A549 (cell line): ENCODE data around the gene ARL13B. TPM values are rescaled to one million over a fixed set of nuclear protein-coding genes. Genes with fewer than 3 reads are reported as not detected.

ENCODE experiments used
- ATAC-seq, 2 experiments: fragments of 200-7000 bp in 1 of 2; fragments of >200 bp in 1 of 2; cut with Nextera tagmentation in 1 of 2; cut with Tn5 transposase in 1 of 2; 3 replicates each; pipeline versions ENCODE4 v1.8.0 to v1.9.1; 2018 to 2020; ENCODE audit warnings: mild to moderate bottlenecking in 1 of 2, moderate library complexity in 1 of 2
- CTCF ChIA-PET: fragments of 300-600 bp; sonication (Branson Sonifier 250); formaldehyde crosslinking; extraction: SDS; loops from one replicate; lab custom pipeline; 2021; ENCODE audit warnings: antibody characterized with exemption, inconsistent platforms; lab: Yijun Ruan, JAX
- POLR2A ChIA-PET: fragments of 350-600 bp; formaldehyde crosslinking; extraction: SDS; loops from one replicate; lab custom pipeline; 2021; ENCODE audit warnings: antibody characterized with exemption, inconsistent platforms; lab: Yijun Ruan, JAX
- DNase-seq, 2 experiments: peaks; one replicate each; pipeline versions ENCODE4 v3.0.0 to v3.0.0-alpha.2; 2011 to 2016; ENCODE audit warnings: low read depth in 1 of 2, low spot score in 1 of 2
- FAIRE-seq: peaks from 2 replicates; lab custom pipeline; 2011; peaks lifted over from hg19 to GRCh38; lab: Jason Lieb, UNC
- H3K27ac ChIP-seq, 2 experiments: fragments of >200 bp; sonication (Bioruptor Twin); formaldehyde crosslinking; 3 replicates each; pipeline ENCODE4 v1.5.1; 2016 to 2017
- H3K4me1 ChIP-seq: fragments of >200 bp; sonication (Bioruptor Twin); formaldehyde crosslinking; 3 replicates; pipeline ENCODE4 v1.6.1; 2016
- H3K4me2 ChIP-seq: fragments of >200 bp; sonication (Bioruptor Twin); formaldehyde crosslinking; 3 replicates; pipeline ENCODE4 v1.6.1; 2016
- H3K4me3 ChIP-seq: fragments of >200 bp; sonication (Bioruptor Twin); formaldehyde crosslinking; 3 replicates; pipeline ENCODE4 v1.5.1; 2016
- H3K9me3 ChIP-seq: fragments of >200 bp; sonication (Bioruptor Twin); formaldehyde crosslinking; 3 replicates; pipeline ENCODE4 v1.6.1; 2016
- BCL3 ChIP-seq: fragments of >200 bp; sonication (Bioruptor Twin); formaldehyde crosslinking; IDR thresholded peaks from 3 replicates; pipeline ENCODE4 v1.6.1; 2016
- CBX2 ChIP-seq: fragments of 200-600 bp; sonication (generic); IDR thresholded peaks from 2 replicates; pipeline ENCODE4 v1.6.1; 2016; ENCODE audit warnings: low read depth, mild to moderate bottlenecking, borderline replicate concordance
- CBX8 ChIP-seq: fragments of 200-600 bp; sonication (generic); IDR thresholded peaks from 2 replicates; pipeline ENCODE4 v1.6.1; 2016
- CHD4 ChIP-seq: fragments of 200-600 bp; sonication (generic); IDR thresholded peaks from 2 replicates; pipeline ENCODE4 v1.6.1; 2016; ENCODE audit warnings: antibody characterized with exemption, mild to moderate bottlenecking, borderline replicate concordance
- E2F6 ChIP-seq: IDR thresholded peaks from 2 replicates; pipeline ENCODE4 v1.6.1; 2012; ENCODE audit warnings: low read depth, borderline replicate concordance
- EP300 ChIP-seq, 2 experiments: fragments of >200 bp; sonication (Bioruptor Twin); formaldehyde crosslinking; IDR thresholded peaks; 2 replicates in 1 of 2; 3 replicates in 1 of 2; pipeline ENCODE4 v1.6.1; 2016 to 2017
- ESRRA ChIP-seq: fragments of 150-350 bp; IDR thresholded peaks from 2 replicates; pipeline ENCODE4 v1.6.1; 2014; ENCODE audit warnings: mild to moderate bottlenecking, low read length, borderline replicate concordance
- FOSB ChIP-seq: fragments of 250-450 bp; sonication (Bioruptor Pico); IDR thresholded peaks from 2 replicates; pipeline ENCODE4 v1.5.0; 2020; ENCODE audit warnings: mild to moderate bottlenecking, moderate library complexity
- GATA3 ChIP-seq: IDR thresholded peaks from 2 replicates; pipeline ENCODE4 v1.6.1; 2012; ENCODE audit warnings: borderline replicate concordance
- HDAC2 ChIP-seq: fragments of 200-600 bp; sonication (generic); IDR thresholded peaks from 2 replicates; pipeline ENCODE4 v1.6.1; 2016
- HEYL ChIP-seq: fragments of 250-450 bp; sonication (Bioruptor Pico); IDR thresholded peaks from 2 replicates; pipeline ENCODE4 v1.8.0; 2021; ENCODE audit warnings: mild to moderate bottlenecking, moderate library complexity
- HMGXB4 ChIP-seq: fragments of 250-450 bp; sonication (Bioruptor Pico); IDR thresholded peaks from 2 replicates; pipeline ENCODE4 v1.5.0; 2021; ENCODE audit warnings: mild to moderate bottlenecking, moderate library complexity, borderline replicate concordance
- HOXB5 ChIP-seq: fragments of 250-450 bp; sonication (Bioruptor Pico); IDR thresholded peaks from 2 replicates; pipeline ENCODE4 v1.5.0; 2020; ENCODE audit warnings: mild to moderate bottlenecking, moderate library complexity
- MAFK ChIP-seq: fragments of 450-650 bp; IDR thresholded peaks from 2 replicates; pipeline ENCODE4 v1.6.1; 2014; ENCODE audit not compliant: partially characterized antibody
- MYC ChIP-seq: IDR thresholded peaks from 2 replicates; pipeline ENCODE4 v1.6.1; 2012; ENCODE audit warnings: mild to moderate bottlenecking, inconsistent platforms, low read length, improper control_type of control experiment, borderline replicate concordance
- NPAS2 ChIP-seq: fragments of 250-450 bp; sonication (Bioruptor Pico); IDR thresholded peaks from 2 replicates; pipeline ENCODE4 v1.8.0; 2022; ENCODE audit warnings: mild to moderate bottlenecking, moderate library complexity, borderline replicate concordance
- NR3C1 ChIP-seq: fragments of >200 bp; sonication (Bioruptor Twin); formaldehyde crosslinking; IDR thresholded peaks from 3 replicates; pipeline ENCODE4 v1.6.1; 2017
- RAD21 ChIP-seq, 2 experiments: fragments of >200 bp in 1 of 2; sonication (Bioruptor Twin) in 1 of 2; formaldehyde crosslinking in 1 of 2; IDR thresholded peaks in 1 of 2; conservative IDR thresholded peaks in 1 of 2; 2 replicates in 1 of 2; 3 replicates in 1 of 2; pipeline ENCODE4 v1.6.1; 2012 to 2018; ENCODE audit warnings: inconsistent platforms in 1 of 2
- RARB ChIP-seq: fragments of 250-450 bp; sonication (Bioruptor Pico); IDR thresholded peaks from 2 replicates; pipeline ENCODE4 v1.8.0; 2021; ENCODE audit warnings: mild to moderate bottlenecking, moderate library complexity
- REST ChIP-seq: fragments of 200-600 bp; sonication (generic); IDR thresholded peaks from 2 replicates; pipeline ENCODE4 v1.6.1; 2016; ENCODE audit warnings: antibody characterized with exemption, mild to moderate bottlenecking, moderate library complexity
- RFX5 ChIP-seq: fragments of 450-650 bp; IDR thresholded peaks from 2 replicates; pipeline ENCODE4 v1.7.1; 2014; ENCODE audit warnings: antibody characterized with exemption, mild to moderate bottlenecking, moderate library complexity
- RNF2 ChIP-seq: fragments of 200-600 bp; sonication (generic); IDR thresholded peaks from 2 replicates; pipeline ENCODE4 v1.6.1; 2016; ENCODE audit warnings: low read depth, mild to moderate bottlenecking, antibody characterized with exemption, moderate library complexity, borderline replicate concordance
- SMC3 ChIP-seq: fragments of >200 bp; sonication (Bioruptor Twin); formaldehyde crosslinking; IDR thresholded peaks from 3 replicates; pipeline ENCODE4 v1.6.1; 2018; ENCODE audit warnings: inconsistent platforms
- SREBF2 ChIP-seq: fragments of 450-650 bp; IDR thresholded peaks from 2 replicates; pipeline ENCODE4 v1.6.1; 2014; ENCODE audit warnings: mild to moderate bottlenecking, moderate library complexity
- TP53 ChIP-seq: fragments of 250-450 bp; sonication (Bioruptor Pico); IDR thresholded peaks from 2 replicates; pipeline ENCODE4 v1.5.0; 2021; ENCODE audit warnings: mild to moderate bottlenecking, moderate library complexity
- ZNF302 ChIP-seq: fragments of 250-450 bp; sonication (Bioruptor Pico); IDR thresholded peaks from 2 replicates; pipeline ENCODE4 v1.9.0; 2021; ENCODE audit warnings: inconsistent platforms, mild to moderate bottlenecking, moderate library complexity
- WGBS: methylation state at CpG from one replicate; pipeline ENCODE4 v1.1.6; 2017; ENCODE audit errors: missing lambda C conversion rate; 5-methylcytosine and 5-hydroxymethylcytosine counted together
- polyA plus RNA-seq, 4 experiments: library from polyadenylated mRNA; depleted of rRNA in 3 of 4; stranded (reverse); fragments of >200 nt; fragmentation: RNase III in 1 of 4; extraction: RNeasy Plus Mini Kit Qiagen cat#74134 plus additional on column Dnase treatment in 1 of 4; gene quantifications; 2 replicates in 3 of 4; 3 replicates in 1 of 4; pipeline ENCODE4 v1.2.3, GENCODE V29; 2011 to 2017
- TF ChIP-seq, protein P1 (sequence below): IDR thresholded peaks from 2 replicates; pipeline ENCODE4 v1.6.1; 2012
- TF ChIP-seq, protein P2 (sequence below): fragments of 250-450 bp; sonication (Bioruptor Pico); IDR thresholded peaks from 2 replicates; pipeline ENCODE4 v1.5.0; 2020; ENCODE audit warnings: low read depth, mild to moderate bottlenecking, moderate library complexity
- TF ChIP-seq, protein P3 (sequence below): fragments of >200 bp; sonication (Bioruptor Twin); formaldehyde crosslinking; IDR thresholded peaks from 2 replicates; pipeline ENCODE4 v1.6.1; 2016

The ARL13B gene
- polyA plus RNA-seq, 2 of the 4 experiments (the other 2 are of a cell fraction), result 13.3 to 28.6 TPM

DNA sequence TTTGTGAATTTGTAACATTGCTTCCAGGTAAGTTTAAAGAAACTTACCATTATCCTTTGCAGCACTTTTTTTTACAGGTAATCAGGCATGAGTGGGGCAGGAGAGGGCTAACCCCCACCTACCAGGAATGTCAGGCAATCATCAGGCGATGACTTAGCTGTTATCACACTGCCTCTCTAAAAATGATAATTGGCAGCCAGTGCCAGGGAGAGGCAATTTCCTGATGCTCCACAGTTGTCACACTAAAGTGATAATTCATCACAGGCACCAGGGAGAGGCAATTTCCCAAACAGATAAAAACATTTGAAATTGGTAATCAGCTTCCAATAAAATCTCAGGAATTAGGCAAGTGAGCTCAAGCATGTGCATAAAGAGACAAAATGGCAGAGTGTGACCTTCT lies 109.2 kb downstream of the ARL13B start:
- ChIA-PET CTCF (no interaction called here), POLR2A (no interaction called here)
- no peak overlapping the region for H3K4me3 ChIP-seq
- H3K4me2 ChIP-seq, result no peak overlapping the region
- ATAC-seq (no peak), FAIRE-seq (no peak)
- H3K4me1 ChIP-seq, result no peaks in the 10 kb centered on the region
- no peak overlapping the region for H3K27ac ChIP-seq
- no peaks in the 10 kb centered on the region for H3K9me3 ChIP-seq
- WGBS, result 94% methylated on average over 1 of the region's 1 CpG
- TF ChIP-seq NPAS2 (CRISPR knock-in tag) (no peak), HOXB5 (CRISPR knock-in tag) (no peak), HEYL (no peak), E2F6 (no peak), SREBF2 (no peak), MYC (no peak), NR3C1 (no peak), CHD4 (no peak), RAD21 (conservative IDR thresholded peaks at IDR 0.05 in 1 of 2, IDR thresholded peaks at IDR 0.05 in 1 of 2) (no peak), REST (no peak), ZNF302 (CRISPR knock-in tag) (no peak), TP53 (no peak), HMGXB4 (CRISPR knock-in tag) (no peak), FOSB (CRISPR knock-in tag) (no peak), SMC3 (no peak)
- TF ChIP-seq, protein P1, sequence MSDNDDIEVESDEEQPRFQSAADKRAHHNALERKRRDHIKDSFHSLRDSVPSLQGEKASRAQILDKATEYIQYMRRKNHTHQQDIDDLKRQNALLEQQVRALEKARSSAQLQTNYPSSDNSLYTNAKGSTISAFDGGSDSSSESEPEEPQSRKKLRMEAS, result no peak
- TF ChIP-seq, protein P2, sequence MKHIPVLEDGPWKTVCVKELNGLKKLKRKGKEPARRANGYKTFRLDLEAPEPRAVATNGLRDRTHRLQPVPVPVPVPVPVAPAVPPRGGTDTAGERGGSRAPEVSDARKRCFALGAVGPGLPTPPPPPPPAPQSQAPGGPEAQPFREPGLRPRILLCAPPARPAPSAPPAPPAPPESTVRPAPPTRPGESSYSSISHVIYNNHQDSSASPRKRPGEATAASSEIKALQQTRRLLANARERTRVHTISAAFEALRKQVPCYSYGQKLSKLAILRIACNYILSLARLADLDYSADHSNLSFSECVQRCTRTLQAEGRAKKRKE (CRISPR knock-in tag), result no peak
- TF ChIP-seq, all 56 proteins: peak for 0
- no peak for DNase-seq

- no peak for TF ChIP-seq GATA3
- no peak for TF ChIP-seq EP300 (IDR thresholded peaks at IDR 0.05)
- TF ChIP-seq RARB (CRISPR knock-in tag), result no peak
- no peak for TF ChIP-seq SMC3
- TF ChIP-seq BCL3, result no peak
- TF ChIP-seq HDAC2, result no peak
- no peak for TF ChIP-seq NPAS2 (CRISPR knock-in tag)
- no peak for TF ChIP-seq HOXB5 (CRISPR knock-in tag)
- TF ChIP-seq CBX8, result no peak
- TF ChIP-seq RNF2, result no peak
- no peak for TF ChIP-seq ZNF302 (CRISPR knock-in tag)
- TF ChIP-seq CBX2, result no peak
- TF ChIP-seq, protein P3, sequence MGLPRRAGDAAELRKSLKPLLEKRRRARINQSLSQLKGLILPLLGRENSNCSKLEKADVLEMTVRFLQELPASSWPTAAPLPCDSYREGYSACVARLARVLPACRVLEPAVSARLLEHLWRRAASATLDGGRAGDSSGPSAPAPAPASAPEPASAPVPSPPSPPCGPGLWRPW, result no peak
- TF ChIP-seq RFX5, result no peak
- no peak for TF ChIP-seq MAFK
- no peak for TF ChIP-seq ESRRA
- TF ChIP-seq FOSB (CRISPR knock-in tag), result no peak
- TF ChIP-seq, all 56 proteins: peak for 0
- FAIRE-seq (no peak), ATAC-seq (no peak), DNase-seq (no peak)
- 90% methylated on average over 1 of the region's 1 CpG for WGBS
- ChIA-PET POLR2A (no interaction called here), CTCF (no interaction called here)
- Histone ChIP-seq H3K4me1 (no peaks in the 10 kb centered on the region), H3K4me2 (no peak overlapping the region), H3K27ac (no peak overlapping the region), H3K4me3 (no peak overlapping the region), H3K9me3 (no peaks in the 10 kb centered on the region)
These were observed 112.1 kb downstream of the ARL13B start for GRCh38 chr3:94092086-94092485.
